HG02678 (cell line): ENCODE results near the gene NEK4.
"Not testable (repeated sequence)": the region's sequence is repeated elsewhere in the genome, so short reads cannot be mapped to it uniquely, and the experiment has no call there.

Source experiments
- ATAC-seq: cut with Tn5 transposase; IDR thresholded peaks from one replicate; pipeline ENCODE4 v1.9.1; 2021; ENCODE audit warnings: mild to moderate bottlenecking, moderate library complexity; ENCODE audit not compliant: unreplicated experiment

Gene NEK4

DNA sequence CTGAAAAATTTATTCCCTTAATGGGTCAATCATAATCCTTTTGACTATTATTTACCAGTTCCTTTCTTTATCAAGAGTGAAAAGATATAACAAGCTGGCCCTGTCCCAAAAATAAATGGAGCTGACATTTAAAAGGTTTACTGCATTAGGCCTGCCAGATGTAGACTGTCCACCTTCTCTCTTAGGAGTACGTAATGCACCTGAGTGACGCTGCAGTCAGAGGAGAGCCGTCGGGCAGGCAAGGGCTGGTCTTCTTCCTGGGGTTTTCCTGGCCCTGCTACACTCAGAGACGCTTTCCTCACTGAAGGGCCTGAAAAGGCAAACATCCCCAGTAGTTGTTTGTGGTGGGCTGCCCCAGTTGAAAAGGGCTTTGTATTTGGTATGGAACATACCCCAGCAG lies 27.6 kb downstream of the NEK4 start:
- ATAC-seq, result no peak

- no peak for ATAC-seq
Measured at GRCh38 chr3:52742418-52743041, 28.2 kb downstream of the NEK4 start.

DNA sequence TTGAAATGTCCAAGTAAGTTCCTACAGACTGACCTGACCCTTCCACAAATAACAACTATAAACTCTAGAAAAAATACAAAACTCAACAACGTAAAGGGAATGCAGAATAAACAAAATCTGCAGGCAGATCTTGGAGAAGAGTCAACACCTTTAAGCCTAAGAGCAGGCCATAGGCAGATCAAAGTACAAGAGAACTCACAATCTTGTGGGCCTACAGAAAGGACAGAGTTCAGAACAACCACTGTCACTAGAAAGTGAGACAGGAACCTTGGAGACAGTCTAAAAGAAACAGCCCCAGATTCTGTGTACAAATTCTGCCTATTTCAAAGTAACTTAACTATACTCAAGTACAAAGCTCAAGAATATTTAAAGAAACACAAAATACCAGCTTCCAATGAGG lies 31.0 kb downstream of the NEK4 start:
- ATAC-seq, result no peak

- no peak for ATAC-seq
Measured at GRCh38 chr3:52733256-52733891, 37.4 kb downstream of the NEK4 start.

- ATAC-seq, result no peak
Measured at GRCh38 chr3:52731590-52731989, 39.1 kb downstream of the NEK4 start.

- ATAC-seq, result no peak
Measured at GRCh38 chr3:52730681-52731080, 40.1 kb downstream of the NEK4 start.

- ATAC-seq, result not testable (repeated sequence)
Measured at GRCh38 chr3:52728753-52729152, 42.0 kb downstream of the NEK4 start.

DNA sequence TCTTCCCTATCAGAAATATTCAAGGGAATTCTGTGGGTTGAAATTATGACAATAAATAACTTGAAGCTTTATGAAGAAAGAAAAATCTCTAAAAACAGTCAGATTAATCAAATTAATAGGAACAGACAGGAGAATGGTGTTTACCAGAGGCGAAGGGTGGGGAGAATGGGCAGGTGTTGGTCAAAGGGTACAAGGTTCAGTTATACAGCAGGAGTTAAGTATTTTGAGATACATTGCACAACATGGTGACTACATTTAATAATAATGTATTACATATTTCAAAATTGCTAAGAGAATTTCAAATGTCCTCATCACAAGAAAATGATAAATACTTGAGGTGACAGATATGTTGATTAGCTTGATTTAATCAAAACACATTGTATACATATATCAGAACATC lies 46.2 kb downstream of the NEK4 start:
- no peak for ATAC-seq

DNA sequence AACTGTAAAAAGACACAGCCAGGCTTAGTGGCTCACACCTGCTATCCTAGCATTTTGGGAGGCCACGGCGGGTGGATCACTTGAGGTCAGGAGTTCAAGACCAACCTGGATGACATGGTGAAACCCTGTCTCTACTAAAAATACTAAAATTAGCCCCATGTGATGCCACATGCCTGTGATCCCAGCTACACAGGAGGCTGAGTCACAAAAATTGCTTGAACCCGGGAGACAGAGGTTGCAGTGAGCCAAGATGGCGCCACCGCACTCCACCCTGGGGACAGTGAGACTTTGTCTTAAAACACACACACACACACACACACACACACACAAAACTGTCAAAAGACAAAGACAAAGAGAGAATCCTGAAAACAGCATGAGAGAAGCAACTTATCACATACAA lies 46.8 kb downstream of the NEK4 start:
- no peak for ATAC-seq

GRCh38 chr3:52722491-52722890 lies 48.2 kb downstream of the NEK4 start:
- ATAC-seq, result no peak

DNA sequence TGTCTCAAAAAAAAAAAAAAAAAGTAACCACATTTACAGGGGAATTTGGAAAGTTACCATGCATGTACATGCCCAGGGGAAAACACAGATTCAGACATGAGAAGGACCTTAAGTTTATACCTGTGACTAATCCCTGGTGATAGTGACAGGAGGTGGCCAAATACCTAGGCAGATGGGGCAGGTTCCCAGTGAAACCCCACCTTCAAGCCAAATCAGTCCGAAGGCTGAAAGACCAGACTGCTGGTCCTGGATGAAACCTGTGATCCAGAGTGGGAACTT lies 49.1 kb downstream of the NEK4 start:
- no peak for ATAC-seq

GRCh38 chr3:52721002-52721729 lies 49.6 kb downstream of the NEK4 start:
- ATAC-seq, result peak; percentile 64

DNA sequence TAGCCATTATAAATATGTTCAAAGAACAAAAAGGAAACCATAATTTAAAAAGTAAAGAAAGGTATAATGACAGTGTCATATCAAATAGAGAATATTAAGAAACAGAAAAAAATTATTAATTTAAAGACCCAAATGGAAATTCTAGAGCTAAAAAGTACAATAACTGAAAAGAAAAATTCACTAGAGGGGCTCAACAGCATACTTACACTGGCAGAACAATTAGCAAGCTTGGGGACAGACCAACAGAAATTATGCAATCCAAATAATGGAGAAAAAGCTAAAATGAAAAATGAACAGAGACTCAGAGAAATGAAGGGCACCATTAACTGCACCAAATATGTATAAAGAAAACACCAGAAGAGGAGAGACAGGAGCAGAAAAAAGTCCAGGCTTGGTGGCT lies 51.1 kb downstream of the NEK4 start:
- no peak for ATAC-seq

DNA sequence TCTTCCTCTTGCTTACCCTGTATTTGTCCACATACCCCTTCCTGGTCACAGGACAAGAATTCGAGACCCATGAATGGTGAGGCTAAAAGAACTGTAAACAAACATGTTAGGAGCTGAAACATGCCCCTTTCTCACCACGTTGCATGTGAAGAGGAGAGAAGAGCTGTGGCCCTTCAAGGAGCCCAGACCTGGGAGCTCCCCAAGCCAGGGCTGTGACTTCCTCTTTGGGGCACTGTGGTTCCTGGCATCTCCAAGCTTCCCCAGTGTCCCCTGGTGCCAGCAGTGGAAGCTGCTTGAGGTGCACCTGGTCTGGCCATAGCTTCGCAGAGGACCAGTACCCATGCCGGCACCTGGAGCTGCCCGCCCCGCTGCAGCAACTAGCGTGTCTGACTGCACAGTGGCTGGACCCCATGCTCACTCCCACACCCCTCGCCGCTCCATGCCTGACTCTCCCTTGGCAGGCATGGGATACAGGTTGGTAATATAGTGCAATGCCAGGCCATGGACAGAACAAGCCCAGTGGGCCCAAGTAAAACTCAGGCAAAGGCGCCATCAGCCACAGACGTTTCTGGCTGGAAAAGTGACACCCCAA lies 54.9 kb downstream of the NEK4 start:
- no peak for ATAC-seq

DNA sequence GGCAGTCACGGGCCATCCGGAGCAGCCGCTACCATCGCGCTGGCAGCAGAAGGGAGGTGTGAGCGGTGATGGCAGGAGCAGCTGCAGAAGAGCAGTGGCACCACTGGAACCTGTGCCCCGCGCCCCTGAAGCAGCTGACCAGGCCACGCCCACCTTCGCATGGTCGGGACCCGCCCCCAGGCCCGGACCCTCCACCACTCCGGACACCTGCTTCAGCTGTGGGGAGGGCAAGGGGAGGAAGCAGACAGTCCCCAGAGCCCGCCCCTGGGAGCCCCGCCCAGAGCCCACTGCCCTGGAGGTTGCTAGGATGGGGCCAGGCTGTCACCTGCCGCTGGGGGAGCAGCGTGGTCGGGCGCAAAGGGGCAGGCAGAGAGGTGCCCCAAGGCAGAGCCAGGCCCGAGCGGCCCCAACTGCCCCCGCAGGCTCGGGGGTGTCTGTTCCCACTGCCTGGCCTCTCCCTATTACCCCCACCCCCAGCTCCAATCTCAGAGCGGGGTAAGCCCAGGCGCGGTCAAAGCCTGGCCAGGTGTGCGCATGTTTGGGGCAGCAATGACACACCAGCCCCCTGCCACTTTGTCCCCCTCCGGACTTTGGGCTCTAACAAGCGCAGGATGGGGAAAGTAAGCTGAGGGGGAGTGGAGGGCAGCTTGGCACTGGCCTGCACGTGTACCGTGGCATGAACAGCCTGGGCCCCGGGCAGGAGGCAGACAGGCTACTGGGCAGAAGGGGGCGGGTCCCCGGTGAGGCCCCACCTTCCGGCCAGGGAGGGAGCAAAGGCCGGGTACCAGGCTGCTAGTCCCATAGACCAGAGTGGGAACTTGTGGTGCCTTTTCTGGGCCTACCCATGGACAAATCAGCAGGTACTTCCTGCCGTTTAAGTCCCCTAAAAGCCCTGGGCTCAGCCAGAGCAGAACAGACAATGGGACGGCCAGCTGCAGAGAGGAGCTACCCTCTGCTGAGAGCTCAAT lies 56.1 kb downstream of the NEK4 start:
- ATAC-seq, result no peak

DNA sequence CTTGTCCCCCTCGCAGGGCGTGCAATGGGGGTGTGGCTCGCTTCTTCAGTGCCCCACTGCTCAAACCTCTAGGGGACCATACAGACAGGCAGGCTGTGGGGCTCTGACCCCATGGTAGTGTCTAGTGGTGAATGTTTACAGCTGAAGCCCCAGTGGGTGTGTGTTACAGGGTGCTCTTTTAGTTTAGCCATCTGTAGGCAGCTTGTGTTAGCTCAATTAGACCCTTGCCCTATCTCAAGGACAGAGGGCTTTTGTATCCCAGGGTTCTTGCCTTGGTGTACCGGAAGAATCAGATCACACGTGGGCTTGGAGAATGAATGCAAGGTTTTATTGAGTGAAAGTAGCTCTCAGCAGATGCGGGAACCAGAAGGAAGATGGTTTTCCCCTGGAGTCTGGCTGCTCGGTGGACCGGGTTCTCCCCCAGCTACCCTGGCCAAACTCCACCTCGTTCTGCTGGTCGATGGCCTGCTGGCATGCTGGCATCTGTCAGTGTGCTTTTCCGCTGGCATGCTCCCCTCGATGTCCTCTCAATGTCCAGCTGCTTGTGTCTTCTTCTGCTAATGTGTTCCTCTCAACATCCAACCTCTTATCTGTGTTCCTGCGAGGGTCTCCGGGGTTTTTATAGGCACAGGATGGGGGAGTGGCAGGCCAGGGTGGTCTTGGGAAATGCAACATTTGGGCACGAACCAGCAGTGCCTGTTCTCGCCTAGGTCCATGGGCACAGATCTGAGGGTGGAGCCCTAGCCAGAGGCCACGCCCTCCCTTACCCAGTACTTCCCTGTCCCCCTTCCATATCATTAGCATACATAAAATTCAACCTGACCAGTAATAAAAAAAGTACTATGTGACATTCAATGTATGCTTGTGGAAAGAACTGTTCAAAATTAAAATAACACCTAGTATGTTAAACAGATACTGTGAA lies 58.2 kb downstream of the NEK4 start:
- ATAC-seq, result no peak

- ATAC-seq, result no peak
Measured at GRCh38 chr3:52710512-52710911, 60.2 kb downstream of the NEK4 start.

- ATAC-seq, result no peak
Measured at GRCh38 chr3:52707585-52707984, 63.2 kb downstream of the NEK4 start.

- peak; percentile 76 for ATAC-seq
Measured at GRCh38 chr3:52705688-52706686, 64.8 kb downstream of the NEK4 start, which contains the start of the genes GLT8D1 and SPCS1. GLT8D1 (minus strand) TSS chr3:52705791; CDS start chr3:52700460, 5,331 bp downstream. SPCS1 (plus strand) TSS chr3:52706106; CDS start chr3:52706247, 141 bp downstream.
